COR-L47 (cell line): ENCODE data around the gene KIF3C.
A peak's percentile ranks its signal among the peaks of the same experiment; 100 is the strongest.
"Not testable (repeated sequence)": the region's sequence is repeated elsewhere in the genome, so short reads cannot be mapped to it uniquely, and the experiment has no call there.

Source experiments
- DNase-seq: peaks from one replicate; lab custom pipeline; 2025; lab: John Stamatoyannopoulos, UW

The KIF3C gene

DNA sequence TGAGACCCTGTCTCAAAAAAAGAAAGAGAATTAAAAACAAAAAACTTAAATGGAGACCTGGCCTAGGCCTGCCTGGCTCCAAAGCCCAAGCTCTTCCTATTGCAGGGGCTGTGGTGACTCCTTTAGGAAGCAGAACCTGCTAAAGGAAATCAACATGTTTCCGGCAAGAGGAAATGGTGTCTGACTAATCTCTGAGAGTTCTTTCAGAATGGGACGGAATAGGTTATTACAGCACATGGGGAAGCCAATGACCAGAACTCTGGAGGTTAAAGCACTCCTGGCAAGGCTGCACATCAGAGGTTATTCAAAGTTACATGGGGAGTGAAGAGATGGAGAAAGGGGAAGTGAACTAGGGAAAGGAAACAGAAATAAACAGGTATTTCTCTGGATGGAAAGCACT, 21.4 kb downstream of the KIF3C start:
- DNase-seq, result no peak

DNA sequence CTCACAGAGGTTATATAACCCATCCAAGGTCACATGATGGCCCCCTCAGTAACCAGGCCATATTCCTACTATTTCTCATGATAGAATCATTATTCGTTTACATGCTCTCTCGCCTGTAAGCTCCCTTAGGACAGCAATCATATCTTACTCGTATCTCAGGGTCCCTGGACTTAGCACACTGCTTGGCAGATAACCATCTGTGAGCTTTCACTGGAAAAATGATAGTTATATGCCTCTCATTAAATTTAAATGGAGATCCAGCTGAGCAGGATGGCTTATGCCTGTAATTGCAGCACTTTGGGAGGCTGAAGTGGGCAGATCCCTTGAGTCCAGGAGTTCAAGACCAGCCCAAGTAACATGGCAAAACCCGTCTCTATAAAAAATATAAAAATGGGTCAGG, 21.9 kb downstream of the KIF3C start:
- DNase-seq, result no peak

DNA sequence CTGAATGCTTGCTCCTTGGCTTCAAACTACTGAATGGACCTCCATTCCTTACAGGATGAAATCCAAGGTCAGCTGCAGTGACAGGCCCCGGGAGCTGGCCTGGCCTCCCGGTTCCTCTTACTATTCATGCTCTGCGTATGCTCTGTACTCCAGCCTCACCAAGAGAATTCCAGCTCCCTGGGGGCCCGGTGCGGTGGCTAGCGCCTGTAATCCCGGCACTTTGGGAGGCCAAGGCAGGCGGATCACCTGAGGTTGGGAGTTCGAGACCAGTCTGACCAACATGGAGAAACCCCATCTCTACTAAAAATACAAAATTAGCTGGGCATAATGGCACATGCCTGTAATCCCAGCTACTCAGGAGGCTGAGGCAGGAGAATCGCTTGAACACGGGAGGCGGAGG, 23.7 kb downstream of the KIF3C start:
- not testable (repeated sequence) for DNase-seq

DNA sequence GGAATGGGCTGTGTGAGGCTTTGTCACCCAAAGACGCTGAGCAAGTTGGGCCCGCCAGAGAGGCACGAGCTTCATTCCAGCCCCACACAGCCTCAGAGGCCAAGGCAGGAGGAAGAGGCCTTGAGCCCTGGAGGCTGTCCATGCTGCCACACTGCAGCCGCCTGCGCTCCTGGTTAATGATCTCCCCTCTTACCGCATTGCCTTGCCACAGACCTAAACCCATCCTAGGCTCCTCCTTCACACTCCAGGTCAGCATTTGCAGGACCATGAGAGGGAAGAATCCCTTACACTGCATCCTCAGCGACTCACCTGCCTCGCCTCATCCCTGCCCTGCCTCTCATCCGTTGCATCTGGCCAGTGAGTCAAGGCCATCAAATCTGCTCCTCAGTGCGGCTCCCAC, 24.6 kb downstream of the KIF3C start:
- DNase-seq, result no peak

DNA sequence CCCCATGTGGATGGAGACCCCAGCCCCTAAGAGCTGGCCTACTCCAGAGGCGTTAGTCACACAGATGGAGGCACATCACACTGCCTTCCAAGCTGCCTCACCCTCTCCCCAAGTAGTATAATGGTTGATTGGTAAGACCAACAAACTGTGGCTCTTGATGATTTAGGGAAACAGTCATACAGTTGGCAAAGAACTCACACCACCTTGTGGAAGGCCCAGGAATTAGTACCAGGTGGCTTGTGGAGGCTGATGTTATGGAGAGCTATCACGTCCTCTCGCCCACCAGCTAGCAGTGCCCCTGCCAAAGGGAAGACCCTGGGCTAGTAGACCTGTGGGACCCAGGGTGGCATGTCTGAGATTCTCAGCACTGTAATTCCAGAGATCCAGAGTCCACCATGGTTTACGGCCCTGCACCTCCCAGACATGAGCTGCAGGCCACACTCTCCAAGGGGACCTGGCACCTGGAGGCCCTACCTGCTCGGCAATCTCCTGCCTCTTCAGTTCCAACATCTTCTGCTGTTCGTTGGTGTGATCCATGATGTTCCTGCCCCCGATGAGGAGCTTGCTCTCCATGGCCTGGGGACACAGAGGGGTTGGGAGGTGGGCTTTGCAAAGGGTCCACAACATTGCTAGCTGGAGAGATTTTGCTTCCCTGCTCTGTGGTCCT, 26.3 kb downstream of the KIF3C start:
- DNase-seq, result no peak

DNA sequence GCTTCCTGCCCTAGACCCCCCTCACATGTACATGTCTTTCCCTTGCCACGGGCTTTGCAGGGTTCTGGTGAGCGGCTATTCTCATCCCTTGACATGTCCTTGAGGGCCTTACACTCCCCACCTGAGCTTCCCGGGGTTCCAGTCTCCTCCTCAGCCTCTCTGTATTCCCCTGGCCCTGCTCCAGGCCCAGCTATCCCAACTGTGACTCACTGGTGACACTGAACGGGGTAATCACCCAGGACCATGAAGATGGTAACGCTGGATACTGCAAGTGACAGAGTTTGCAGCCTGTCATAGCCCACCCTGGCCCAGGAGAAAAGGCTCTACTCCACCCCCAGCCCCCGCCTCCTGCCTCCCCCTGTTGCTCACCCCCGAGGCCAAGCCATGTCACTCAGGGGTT, 27.3 kb downstream of the KIF3C start:
- no peak for DNase-seq

DNA sequence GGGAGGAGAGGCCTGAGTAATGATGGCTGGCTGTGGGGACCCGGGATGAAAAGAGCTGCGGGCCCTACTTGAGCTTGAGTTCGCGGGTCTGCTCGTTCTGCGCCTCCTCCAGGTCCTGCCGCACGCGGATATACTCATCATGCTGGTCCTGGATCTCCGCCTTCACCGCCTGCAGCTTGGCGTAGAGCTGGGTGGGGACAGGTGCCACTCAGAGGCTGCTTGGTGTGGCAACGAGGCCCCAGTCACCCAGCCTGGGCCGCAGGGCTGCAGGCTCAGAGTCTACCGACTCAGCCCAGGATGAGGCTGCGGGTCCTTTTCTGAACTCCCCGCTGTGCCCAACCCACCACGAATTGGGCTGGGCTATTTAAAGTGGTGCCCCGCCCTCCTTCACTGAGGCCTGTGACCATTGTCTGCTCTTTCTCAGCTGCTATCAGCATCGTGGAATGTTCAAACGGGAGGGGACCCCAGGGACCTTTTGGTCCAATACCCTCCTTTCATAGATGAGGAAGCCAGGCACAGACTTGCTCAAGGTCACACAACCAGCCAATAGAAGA, 28.0 kb downstream of the KIF3C start:
- DNase-seq, result no peak

DNA sequence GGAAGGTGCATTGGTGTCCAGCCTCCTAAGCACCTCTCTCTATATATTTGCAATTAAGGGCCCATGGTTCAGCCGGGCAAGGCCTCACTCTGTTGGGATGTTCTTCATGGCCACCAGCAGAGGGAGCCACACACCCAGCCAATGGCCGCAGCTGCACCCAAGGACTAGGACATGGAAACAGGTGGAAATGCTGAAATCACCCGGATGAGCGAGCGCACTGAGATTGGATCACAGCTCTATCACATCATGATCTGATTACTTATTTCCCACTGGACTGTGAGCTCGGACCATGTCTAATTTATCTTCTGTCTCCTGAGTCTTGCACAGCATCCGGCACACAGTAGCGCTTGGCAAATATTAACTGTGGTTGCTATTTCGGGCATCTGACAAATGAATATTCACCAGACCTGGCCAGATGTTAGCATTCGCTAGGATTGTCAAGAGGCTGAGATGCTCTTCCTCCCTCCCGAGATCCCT, 31.2 kb downstream of the KIF3C start:
- peak; percentile 78 for DNase-seq

DNA sequence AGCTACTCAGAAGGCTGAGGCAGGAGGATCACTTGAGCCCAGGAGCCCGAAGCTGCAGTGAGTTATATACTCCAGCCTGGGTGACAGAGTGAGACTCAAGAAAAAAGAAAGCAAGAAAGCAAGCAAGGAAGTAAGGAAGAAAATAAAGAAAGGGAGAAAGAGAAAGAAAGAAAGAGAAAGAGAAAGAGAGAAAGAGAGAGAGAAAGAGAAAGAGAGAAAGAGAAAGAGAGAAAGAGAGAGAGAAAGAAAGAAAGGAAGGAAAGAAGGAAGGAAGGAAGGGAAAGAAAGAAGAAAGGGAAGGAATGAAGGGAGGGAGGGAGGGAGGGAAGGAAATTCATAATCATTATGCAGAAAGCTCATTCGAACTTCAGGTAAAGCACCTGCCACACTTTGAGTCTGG, 33.9 kb downstream of the KIF3C start:
- no peak for DNase-seq

DNA sequence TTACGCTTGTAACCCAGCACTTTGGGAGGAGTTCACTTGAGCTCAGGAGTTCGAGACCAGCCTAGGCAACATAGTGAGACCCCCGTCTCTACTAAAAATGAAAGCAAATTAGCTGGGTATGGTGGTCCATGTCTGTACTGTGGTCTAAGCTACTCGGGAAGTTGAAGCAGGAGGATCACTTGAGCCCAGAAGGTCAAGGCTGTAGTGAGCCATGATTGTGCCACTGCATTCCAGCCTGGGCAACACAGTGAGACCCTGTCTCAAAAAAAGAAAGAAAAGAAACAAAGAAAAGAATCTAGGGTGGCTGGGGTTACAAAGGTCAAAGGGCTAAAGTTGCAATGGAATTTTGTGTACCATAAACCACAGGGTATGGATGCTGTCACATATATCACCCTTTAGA, 41.3 kb downstream of the KIF3C start:
- no peak for DNase-seq

DNA sequence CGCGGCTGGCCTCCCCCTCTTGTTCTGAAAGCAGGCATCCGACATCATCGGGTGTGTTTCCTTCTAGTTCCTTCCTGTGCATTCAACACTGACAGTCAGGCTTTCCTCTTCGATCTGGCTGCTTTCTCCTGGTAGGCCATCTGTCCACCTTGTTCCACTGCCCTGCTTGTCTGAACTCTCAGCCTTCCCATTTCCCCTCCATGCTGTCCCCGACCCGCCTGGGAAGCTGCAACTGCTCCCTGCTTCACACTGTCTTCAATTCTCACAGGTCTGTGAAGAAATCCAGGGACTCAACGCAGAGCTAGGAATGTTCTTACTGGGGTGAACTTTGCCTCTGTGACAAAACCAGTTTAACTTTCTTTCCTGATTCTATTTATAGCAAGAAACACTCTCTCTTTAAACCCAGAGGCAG, 43.0 kb downstream of the KIF3C start:
- DNase-seq, result no peak

DNA sequence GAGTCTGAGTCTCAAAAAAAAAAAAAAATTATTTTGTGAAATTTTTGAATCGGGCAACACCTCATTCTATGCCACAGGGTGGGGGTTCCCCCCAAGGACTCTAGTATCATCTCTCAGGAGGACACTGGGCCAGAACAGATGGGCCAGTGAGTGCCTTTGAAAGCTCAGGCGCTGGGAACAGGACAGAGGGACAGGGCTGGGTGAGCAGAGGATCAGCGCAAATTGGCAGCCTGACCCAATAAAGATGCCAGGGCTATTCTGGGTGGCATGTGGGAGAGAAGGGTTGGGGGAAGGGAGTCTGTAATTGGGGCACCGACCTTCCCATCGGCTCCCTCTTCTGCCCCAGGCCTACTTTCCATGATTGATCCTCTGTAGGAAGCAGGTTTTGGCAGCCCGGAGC, 44.0 kb downstream of the KIF3C start:
- no peak for DNase-seq

DNA sequence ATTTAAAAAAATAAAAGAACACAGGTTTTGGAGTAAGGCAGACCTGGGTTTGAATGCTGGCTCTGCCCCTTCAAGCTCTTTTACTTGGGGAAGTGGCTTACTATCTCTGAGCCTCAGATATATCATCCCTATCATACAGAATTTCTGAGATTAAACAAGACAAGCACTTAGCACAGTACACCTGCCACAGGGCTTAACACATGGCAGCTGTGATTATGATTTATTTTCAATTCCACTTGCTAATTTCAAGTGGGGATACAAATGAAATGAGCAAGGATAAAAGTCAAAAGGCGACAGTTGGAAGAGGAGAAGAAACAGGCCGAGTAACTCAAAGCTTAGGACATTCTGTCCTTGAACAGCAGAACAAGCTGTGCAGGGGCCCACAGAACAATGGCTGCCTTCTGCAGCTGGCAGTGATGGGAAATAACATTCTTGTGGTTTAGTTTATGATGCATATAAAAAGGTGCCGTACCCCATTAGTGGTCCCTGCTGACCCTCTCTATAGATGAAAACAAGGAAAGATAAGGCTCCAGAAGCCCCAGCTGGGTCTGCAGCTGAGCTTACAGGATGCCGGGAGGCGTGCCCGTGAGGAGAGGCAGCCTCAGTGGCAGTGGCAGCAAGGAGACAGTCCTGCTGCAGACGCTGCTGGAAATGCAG, 45.3 kb downstream of the KIF3C start:
- DNase-seq, result no peak

DNA sequence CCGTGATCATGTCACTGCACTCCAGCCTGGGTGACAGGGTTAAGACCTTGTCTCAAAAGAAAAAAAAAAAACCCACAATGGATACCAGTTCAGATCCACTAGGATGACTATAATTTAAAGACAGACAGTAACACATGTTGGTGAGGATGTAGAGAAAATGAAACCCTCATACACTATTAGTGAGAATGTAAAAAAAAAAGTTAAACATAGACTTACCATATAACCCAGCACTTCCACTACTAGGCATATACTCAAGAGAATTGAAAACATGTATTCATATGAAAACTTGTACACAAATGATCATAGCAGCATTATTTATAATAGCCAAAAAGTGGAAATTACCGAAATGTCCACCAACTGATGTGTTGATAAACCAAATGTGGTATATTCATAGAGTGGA, 48.7 kb downstream of the KIF3C start:
- DNase-seq, result no peak

DNA sequence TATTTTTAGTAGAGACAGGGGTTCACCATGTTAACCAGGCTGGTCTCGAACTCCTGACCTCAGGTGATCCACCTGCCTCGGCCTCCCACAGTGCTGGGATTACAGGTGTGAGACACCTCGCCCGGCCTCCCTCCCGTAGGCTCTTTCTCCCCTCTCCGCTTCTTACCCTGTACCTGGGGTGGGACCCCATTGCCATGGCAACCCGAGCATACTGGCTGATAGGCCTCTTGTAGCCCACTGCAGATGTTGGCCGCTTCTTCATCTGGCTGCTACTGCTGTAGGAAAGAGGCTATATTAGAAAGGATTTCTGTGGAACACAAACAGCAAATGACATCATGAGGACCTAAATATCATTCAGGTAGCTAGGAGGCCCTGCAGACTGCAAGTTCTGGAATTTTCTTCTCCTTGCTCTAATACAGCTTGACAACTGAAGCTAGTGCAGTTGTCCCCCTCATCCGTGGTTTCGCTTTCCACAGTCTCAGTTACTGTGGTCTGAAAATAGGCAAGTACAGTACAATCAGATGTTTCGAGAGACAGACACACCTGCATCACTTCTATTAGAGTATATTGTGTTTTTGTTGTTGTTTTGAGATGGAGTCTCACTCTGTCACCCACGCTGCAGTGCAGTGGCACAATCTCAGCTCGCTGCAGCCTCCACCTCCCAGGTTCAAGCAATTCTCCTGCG, 52.4 kb downstream of the KIF3C start:
- DNase-seq, result no peak

DNA sequence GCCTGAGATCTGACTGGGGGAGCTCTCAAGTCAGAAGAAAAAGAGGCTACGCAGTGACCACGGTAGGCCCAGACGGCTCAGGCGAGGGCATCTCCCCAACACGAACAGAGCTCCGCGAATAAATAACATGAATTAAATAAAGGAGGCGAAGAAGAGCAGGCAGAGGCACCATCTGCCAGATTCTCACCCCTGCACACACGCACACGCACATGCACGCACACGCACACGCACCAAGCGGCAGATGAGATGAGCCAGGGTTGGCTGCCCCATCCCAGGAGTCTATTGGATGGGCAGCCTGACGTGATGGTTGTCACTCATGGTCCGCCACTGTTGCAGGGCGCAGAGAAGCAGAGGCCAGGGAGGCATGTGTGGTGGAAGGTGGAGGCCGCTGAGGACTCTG, 53.6 kb downstream of the KIF3C start:
- no peak for DNase-seq

DNA sequence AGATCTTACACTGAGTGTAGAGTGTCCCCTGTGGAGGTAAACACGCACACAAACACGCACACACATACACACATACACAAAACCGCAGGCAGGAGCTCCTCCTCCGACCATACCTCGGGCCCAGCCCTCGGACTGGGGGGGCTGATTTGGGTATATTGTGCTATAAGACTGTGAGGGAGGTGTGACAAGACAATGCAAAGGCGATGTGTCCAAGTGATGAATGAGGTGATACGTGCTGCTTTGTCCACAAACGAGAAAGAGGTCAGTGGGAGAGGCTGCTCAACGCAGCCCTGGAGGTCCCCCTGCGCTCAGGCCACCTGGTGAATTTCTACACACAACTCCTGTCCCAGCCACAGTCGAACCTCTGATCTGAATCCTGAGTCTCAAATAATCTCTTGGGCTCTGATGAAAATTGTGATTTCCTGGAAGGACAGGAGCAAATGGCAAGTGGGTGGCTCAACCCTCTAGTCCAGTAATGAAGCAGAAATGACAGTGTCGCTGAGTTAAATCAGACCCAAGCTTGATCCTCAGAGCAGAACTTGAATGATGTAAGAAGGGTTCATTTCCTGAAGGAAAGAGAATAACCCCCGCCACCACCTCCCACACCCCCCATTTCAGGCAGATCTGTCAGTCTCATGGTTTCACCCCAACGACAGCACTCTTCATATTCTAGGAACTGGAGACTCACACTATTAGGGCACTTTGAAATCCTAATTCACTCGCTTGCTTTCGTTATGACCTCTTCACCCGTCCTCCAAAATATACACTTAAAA, 55.1 kb downstream of the KIF3C start:
- DNase-seq, result no peak

DNA sequence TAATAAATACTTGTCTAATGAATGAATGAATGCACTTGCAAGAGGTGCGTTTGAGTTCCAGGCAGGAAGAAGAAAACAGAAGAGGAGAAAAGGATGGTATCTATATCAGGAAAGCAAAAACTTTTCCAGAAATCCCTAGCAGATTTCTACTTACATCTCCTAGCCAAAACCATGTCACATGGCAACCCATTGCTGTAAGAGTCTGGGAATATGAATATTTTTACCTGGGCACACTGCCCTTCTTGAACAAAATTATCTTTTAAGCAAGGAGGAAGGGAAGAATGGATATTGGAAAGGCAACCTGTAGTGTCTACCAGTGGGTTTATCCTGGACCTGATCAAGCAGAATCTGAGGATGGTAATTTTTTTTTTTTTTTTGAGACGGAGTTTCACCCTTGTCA, 59.8 kb downstream of the KIF3C start:
- DNase-seq, result no peak

DNA sequence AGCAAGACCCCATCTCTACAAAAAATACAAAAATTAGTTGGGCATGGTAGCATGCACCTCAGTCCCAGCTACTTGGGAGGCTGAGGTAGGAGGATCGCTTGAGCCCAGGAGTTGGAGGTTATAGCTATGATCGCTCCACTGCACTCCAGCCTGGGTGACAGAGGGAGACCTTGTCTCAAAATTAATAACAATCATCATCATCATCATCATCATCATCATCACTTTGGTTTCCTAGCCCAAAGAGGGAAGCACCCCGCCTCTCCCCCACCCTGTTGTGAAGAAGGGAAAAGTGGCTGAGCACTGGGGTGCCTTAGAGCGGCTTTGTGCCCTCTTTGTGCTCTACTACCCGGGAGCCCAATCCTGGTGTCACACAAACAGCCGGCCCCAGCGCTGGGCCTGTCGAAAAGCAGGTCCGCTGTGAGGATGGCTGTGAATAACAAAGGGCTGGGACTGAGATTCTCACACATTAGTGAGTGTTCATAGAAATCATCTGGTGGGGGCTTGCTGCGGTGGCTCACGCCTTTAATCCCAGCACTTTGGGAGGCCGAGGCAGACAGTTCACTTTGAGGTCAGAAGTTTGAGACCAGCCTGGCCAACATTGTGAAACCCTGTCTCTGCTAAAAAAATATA, 61.4 kb downstream of the KIF3C start:
- no peak for DNase-seq

DNA sequence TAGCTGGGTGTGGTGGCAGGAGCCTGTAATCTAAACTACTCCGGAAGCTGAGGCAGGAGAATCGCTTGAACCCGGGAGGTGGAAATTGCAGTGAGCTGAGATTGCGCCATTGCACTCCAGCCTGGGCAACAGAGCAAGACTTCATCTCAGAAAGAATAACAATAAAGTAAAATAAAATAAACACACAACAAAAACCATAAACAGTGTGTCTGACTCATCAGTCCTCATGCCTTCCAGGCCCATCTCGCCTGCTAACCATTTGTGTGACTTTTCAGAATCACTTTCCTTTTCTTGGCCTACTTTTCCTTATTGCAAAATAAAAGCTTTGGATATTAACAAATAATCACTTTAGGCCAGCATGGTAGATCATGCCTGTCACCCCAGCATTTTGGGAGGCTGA, 62.0 kb downstream of the KIF3C start:
- DNase-seq, result no peak

DNA sequence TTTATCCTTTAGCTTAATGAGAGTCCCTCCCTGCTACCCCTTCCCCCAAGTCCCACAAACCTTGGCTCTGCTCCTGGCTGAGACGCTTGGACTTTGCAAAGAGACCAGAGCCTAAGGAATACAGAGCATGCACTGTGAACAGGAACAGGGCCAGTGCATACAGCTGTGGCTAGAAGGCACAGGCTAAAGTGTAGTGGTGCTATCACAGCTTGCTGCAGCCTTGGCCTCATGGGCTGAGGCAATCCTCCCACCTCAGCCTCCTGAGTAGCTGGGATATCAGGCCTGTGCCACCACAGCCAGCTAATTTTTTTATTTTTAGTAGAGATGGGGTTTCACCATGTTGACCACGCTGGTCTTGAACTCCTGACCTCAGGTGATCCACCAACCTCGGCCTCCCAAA, 64.5 kb downstream of the KIF3C start:
- DNase-seq, result no peak

DNA sequence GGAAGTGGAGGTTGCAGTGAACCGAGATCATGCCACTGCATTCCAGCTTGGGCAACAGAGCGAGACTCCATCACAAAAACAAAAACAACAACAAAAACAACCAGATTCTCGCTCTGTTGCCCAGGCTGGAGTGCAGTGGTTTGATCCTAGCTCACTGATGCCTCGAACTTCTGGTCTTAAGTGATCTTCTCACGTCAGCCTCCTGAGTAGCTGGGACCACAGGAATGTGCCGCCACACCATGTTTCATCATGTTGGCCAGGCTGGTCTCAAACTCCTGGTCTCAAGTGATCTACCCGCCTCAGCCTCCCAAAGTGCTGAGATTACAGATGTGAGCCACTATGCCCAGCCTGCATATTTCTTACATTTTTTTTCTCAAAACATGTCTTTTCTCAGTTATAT, 64.9 kb downstream of the KIF3C start:
- DNase-seq, result not testable (repeated sequence)
